Gastrocnemius medialis (tissue), 4 donors: ENCODE data around the gene ZBTB7C. TPM values are rescaled to one million over a fixed set of nuclear protein-coding genes. Genes with fewer than 3 reads are reported as not detected.

Experiments used
- ATAC-seq, 2 donors: fragments of 150-250 bp; one replicate each; pipeline ENCODE4 v1.9.1; 2016
- DNase-seq, 2 donors: peaks; one replicate each; pipeline ENCODE4 v3.0.0-alpha.2; 2019
- H3K27ac ChIP-seq, 4 donors: fragments of 200-600 bp; sonication (generic); 1 replicate in 1 of 4; 2 replicates in 3 of 4; pipeline ENCODE4 v1.5.1; 2016 to 2018; ENCODE audit warnings: mild to moderate bottlenecking in 2 of 4, moderate library complexity in 1 of 4
- H3K27me3 ChIP-seq, 3 donors: fragments of 200-600 bp; sonication (generic) in 2 of 3; 1 replicate in 1 of 3; 2 replicates in 2 of 3; pipeline versions ENCODE4 v1.5.1 to v1.6.0; 2016 to 2019; ENCODE audit warnings: mild to moderate bottlenecking in 1 of 3, moderate library complexity in 1 of 3
- H3K36me3 ChIP-seq, 2 donors: fragments of 200-600 bp; sonication (generic) in 1 of 2; one replicate each; pipeline ENCODE4 v1.5.1; 2017 to 2018
- H3K4me1 ChIP-seq, 2 donors: fragments of 200-600 bp; sonication (generic) in 1 of 2; one replicate each; pipeline ENCODE4 v1.5.1; 2016 to 2017; ENCODE audit warnings: mild to moderate bottlenecking in 2 of 2
- H3K4me3 ChIP-seq, 4 donors: fragments of 200-600 bp; sonication (generic) in 3 of 4; 1 replicate in 1 of 4; 2 replicates in 3 of 4; pipeline ENCODE4 v1.5.1; 2016 to 2019; ENCODE audit warnings: mild to moderate bottlenecking in 2 of 4
- H3K9me3 ChIP-seq, 3 donors: fragments of 200-600 bp; sonication (generic) in 2 of 3; 1 replicate in 1 of 3; 2 replicates in 2 of 3; pipeline ENCODE4 v1.5.1; 2016 to 2019
- CTCF ChIP-seq, 5 experiments: fragments of 450-650 bp in 3 of 5; fragments of 200-600 bp in 2 of 5; sonication (generic) in 2 of 5; IDR thresholded peaks in 4 of 5; conservative IDR thresholded peaks in 1 of 5; 1 replicate in 4 of 5; 2 replicates in 1 of 5; pipeline ENCODE4 v1.5.1; 2016 to 2019; ENCODE audit warnings: antibody characterized with exemption in 5 of 5, mild to moderate bottlenecking in 3 of 5, moderate library complexity in 3 of 5
- POLR2A ChIP-seq, 2 donors: fragments of 450-650 bp; IDR thresholded peaks; one replicate each; pipeline ENCODE4 v1.6.1; 2017; ENCODE audit warnings: antibody characterized with exemption in 2 of 2, mild to moderate bottlenecking in 2 of 2, moderate library complexity in 2 of 2
- in situ Hi-C, 4 donors: fragments of 200-750 bp; cut with MboI; loops; one replicate each; pipeline versions ENCODE4 v1.15.0 to v1.8.0; 2017; ENCODE audit warnings: low sequenced_read_pairs in 4 of 4
- intact Hi-C: fragments of 100-400 bp; cut with DNase I; formaldehyde crosslinking; loops from one replicate; pipeline ENCODE4 v1.15.1; 2023; ENCODE audit warnings: low total_unique reads
- total RNA-seq, 4 donors: library from RNA; depleted of rRNA; stranded (reverse); fragments of >200 nt; gene quantifications; one replicate each; pipeline versions ENCODE4 v1.1.0 to v1.2.3, GENCODE V29; 2016

Gene ZBTB7C
- total RNA-seq, 4 donors from 2014 or later, result 0.53 to 12.3 (median 1.1) TPM

DNA sequence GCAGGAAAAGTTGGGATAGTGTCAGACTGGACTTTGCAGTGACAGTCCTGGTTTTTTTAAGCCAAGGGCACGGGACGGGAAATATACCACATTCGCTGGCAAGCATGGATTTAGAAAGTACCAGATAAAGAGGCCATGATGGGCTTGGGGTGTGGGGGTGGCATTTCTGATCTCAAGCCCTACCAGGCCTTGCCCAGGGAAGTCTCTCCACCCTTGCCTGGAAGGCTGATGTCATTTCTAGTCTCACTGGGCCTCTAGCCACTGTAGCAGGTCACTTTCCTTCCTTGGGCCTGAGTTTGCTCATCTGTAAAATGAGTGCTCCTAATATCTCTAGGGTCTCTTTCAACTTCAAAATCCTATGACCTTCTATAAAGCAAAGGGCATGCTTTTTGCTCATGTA is 1.8 kb downstream of the ZBTB7C start:
- peaks cover 14 to 35% (median 26%) of the 10 kb centered on the region in 3 donors for H3K27me3 ChIP-seq
- H3K4me3 ChIP-seq, result peak overlapping the region in 2 of 4 donors; percentile 62 to 83
- H3K9me3 ChIP-seq, result no peaks in the 10 kb centered on the region
- DNase-seq (no peak), ATAC-seq (no peak)
- intact Hi-C loops (loop anchor here (5.0 to 10.0 kb wide), 2 partner anchors 113 to 245 kb away; no protein-coding TSS in a partner anchor), in situ Hi-C loops (loop anchor here in 1 of 4 donors (25.0 kb wide), 1 partner anchor 245 kb away; no protein-coding TSS in a partner anchor)
- H3K4me1 ChIP-seq, result peaks cover 10 to 11% of the 10 kb centered on the region in 2 donors
- no peak for TF ChIP-seq CTCF (IDR thresholded peaks at IDR 0.05 in 4 of 5, conservative IDR thresholded peaks at IDR 0.05 in 1 of 5)
- no peak for TF ChIP-seq POLR2A (IDR thresholded peaks at IDR 0.05)
- H3K36me3 ChIP-seq, result no peaks in the 10 kb centered on the region
- H3K27ac ChIP-seq, result no peak overlapping the region

DNA sequence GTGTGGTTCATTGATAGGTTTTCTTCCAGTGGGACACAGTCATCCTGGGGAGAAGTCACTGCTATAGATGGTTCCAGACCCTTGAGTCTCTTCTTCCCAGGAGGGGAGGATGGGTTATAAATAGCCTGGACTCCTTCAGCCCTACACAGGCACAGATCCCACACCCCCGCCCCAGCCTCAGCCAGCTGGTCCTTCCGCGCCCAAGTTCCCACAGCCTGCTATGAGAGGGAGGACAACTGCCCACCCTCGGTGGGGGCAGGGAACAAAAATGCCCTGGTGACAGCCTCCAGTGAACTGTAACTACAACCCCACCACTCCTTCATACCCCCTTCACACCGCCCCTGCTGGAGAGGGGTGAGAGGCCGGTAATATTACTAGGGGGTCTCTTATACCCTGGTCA is 3.2 kb downstream of the ZBTB7C start:
- ATAC-seq, result no peak
- no peaks in the 10 kb centered on the region for H3K36me3 ChIP-seq
- no peak overlapping the region for H3K4me3 ChIP-seq
- H3K4me1 ChIP-seq, result peaks cover 10 to 11% of the 10 kb centered on the region in 2 donors
- peaks cover 8 to 26% (median 21%) of the 10 kb centered on the region in 3 donors for H3K27me3 ChIP-seq
- DNase-seq, result no peak
- intact Hi-C loops (loop anchor here (5.0 to 10.0 kb wide), 2 partner anchors 111 to 244 kb away; no protein-coding TSS in a partner anchor), in situ Hi-C loops (loop anchor here in 1 of 4 donors (25.0 kb wide), 1 partner anchor 244 kb away; no protein-coding TSS in a partner anchor)
- H3K9me3 ChIP-seq, result no peaks in the 10 kb centered on the region
- H3K27ac ChIP-seq, result no peak overlapping the region
- TF ChIP-seq POLR2A (IDR thresholded peaks at IDR 0.05) (no peak), CTCF (IDR thresholded peaks at IDR 0.05 in 4 of 5, conservative IDR thresholded peaks at IDR 0.05 in 1 of 5) (no peak)

DNA sequence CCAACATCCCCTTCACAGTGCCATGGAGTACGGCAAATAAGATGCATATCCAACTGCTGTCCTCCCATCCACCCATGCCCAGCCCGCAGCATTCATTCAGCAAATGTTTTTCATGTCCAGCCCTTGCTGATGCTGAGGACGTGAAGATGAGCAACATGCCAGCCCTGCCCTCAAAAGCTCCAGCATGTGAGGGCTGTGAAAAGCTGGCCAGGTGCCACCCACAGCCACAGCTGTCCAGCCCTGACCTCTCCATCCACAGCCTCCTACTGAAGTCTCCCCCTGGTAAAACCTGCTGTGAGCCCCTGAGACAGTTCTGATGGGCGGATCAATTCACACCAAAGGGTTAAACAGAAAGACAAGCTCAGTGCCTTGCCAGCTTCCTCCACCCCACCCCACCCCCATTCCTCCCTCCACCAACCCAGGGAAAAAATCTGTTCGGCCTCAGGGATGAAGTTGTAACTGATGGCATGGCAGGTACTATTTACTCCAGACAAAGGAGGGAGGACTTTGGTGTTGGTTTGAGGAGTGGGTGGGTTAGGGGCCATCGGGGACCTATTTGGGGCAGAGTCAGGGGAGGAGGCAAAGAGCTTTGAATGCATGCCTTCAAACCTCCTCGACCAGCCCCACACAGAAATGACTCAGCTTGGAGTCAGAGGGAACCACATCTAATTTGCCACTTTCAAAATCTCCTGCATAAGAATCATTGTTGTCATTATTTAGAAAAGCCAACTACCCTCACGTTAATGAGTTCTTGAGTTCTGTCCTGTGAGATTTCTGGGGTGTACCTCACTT is 4.3 kb downstream of the ZBTB7C start:
- no peak overlapping the region for H3K27ac ChIP-seq
- no peak overlapping the region for H3K4me3 ChIP-seq
- peaks cover 4 to 6% of the 10 kb centered on the region in 2 donors for H3K4me1 ChIP-seq
- in situ Hi-C loops, result loop anchor here in 1 of 4 donors (25.0 kb wide), 1 partner anchor 243 kb away; no protein-coding TSS in a partner anchor
- H3K9me3 ChIP-seq, result no peaks in the 10 kb centered on the region
- no peak for ATAC-seq
- intact Hi-C loops, result loop anchor here (5.0 to 10.0 kb wide), 2 partner anchors 110 to 243 kb away; no protein-coding TSS in a partner anchor
- H3K36me3 ChIP-seq, result no peaks in the 10 kb centered on the region
- peaks cover 5 to 26% (median 21%) of the 10 kb centered on the region in 3 donors for H3K27me3 ChIP-seq
- DNase-seq, result no peak
- TF ChIP-seq POLR2A (IDR thresholded peaks at IDR 0.05), result no peak
- TF ChIP-seq CTCF (IDR thresholded peaks at IDR 0.05 in 4 of 5, conservative IDR thresholded peaks at IDR 0.05 in 1 of 5), result no peak

DNA sequence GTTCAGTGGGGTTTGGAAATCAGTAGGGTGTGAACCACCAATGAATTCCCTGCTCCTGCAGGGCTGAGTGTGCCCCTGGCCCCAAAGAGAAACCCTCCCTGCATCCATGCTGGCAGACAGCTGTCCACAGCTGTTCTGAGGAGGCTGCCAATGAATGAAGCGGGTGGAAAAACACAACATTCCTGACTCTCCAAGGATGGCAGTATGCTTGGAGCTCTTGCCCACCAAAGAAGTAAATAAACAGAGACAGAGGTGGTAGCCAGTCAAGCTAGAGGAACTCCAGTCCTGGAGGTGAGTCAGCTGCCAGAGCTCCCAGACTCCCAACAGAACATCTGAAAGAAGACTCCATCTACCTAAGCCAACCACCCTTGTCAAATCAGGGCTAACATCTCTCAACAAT is 6.2 kb downstream of the ZBTB7C start:
- TF ChIP-seq CTCF (IDR thresholded peaks at IDR 0.05 in 4 of 5, conservative IDR thresholded peaks at IDR 0.05 in 1 of 5), result no peak
- TF ChIP-seq POLR2A (IDR thresholded peaks at IDR 0.05), result no peak
- Histone ChIP-seq H3K4me1 (peaks cover 0 to under 1% of the 10 kb centered on the region in 2 donors), H3K9me3 (no peaks in the 10 kb centered on the region), H3K36me3 (no peaks in the 10 kb centered on the region), H3K27me3 (peaks cover 2 to 20% (median 17%) of the 10 kb centered on the region in 3 donors), H3K27ac (no peak overlapping the region), H3K4me3 (no peak overlapping the region)
- intact Hi-C loops, result loop anchor here (10.0 kb wide), 1 partner anchor 108 kb away; no protein-coding TSS in a partner anchor
- DNase-seq (no peak), ATAC-seq (peak; percentile 46 to 68)
- in situ Hi-C loops, result loop anchor here in 1 of 4 donors (25.0 kb wide), 1 partner anchor 241 kb away; no protein-coding TSS in a partner anchor
